Central memory CD4-positive, alpha-beta T cell (primary cell): Measurements from ENCODE around the gene VTI1A.

Experiments used
- DNase-seq: peaks from one replicate; pipeline ENCODE4 v3.0.0; 2022

Gene VTI1A

DNA sequence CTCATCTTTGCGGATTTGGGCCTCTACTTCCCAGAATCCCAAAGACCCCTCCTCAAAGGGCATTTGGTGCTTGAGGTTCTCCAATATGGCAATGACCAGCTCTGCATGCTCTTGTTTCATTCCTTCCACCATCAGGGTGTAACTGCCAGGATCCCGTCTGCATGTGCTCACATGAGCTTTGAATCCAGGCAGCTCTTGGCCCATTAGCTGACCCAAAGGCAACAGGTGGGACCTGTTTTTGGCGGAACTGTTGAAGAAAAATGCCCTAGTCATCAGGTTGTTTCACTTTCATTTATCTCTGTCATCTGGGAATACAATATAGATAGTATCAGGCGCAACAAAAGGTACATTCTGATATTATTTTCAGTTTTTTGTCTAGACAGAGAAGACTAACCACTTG lies 343.9 kb downstream of the VTI1A start:
- DNase-seq: no peak

DNA sequence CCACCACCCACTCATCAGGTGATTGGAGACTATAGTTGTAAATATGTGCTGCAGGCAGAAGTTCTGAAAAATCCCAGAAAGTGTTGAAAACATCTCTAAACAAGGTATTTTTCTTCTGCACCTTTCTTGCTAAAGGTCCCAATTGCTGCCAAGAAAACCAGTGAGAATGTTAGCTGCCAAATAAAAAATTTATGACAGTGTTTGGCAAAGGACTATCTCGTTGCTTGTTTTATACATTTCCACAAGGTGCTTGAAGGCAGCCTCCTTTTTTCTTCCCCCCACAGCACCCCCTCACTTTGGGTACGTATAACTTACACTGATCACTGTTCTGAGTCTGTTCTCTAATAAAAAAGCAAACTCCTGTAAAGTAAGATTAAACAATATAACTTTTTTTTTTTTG lies 344.4 kb downstream of the VTI1A start:
- no peak for DNase-seq

DNA sequence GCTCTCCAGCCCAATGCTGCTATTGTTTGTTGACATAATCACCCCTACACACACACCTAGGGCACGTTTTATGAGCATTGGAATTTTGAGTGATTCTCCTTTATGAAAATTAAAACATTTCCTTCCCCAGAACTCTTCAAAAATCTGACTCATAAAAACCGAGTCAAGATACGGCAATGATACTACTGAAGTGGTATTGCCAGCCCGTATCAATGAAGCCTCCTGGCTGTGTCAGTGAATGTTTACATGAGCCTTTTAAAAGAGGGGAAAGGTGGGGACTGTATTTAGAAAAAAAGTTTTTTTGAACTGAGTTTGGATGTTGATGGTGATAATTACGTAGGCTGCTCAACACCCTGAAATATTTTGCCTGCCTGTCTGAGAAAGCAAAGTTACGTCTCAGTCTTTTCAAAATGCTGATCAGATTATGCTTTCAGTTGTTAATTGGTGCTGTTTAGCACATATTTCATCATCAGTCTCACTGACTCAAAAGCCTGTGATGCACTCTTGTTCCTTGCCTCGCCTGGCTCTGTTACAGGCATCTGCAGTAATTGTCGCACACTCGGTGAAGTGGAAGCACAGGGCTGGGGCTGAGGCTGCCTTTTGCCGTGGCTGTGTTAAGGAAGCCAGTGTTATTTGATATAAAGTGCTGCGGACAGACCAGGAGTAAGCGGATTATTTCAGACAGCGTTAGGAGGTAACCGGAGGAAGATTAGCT lies 345.6 kb downstream of the VTI1A start:
- no peak for DNase-seq

DNA sequence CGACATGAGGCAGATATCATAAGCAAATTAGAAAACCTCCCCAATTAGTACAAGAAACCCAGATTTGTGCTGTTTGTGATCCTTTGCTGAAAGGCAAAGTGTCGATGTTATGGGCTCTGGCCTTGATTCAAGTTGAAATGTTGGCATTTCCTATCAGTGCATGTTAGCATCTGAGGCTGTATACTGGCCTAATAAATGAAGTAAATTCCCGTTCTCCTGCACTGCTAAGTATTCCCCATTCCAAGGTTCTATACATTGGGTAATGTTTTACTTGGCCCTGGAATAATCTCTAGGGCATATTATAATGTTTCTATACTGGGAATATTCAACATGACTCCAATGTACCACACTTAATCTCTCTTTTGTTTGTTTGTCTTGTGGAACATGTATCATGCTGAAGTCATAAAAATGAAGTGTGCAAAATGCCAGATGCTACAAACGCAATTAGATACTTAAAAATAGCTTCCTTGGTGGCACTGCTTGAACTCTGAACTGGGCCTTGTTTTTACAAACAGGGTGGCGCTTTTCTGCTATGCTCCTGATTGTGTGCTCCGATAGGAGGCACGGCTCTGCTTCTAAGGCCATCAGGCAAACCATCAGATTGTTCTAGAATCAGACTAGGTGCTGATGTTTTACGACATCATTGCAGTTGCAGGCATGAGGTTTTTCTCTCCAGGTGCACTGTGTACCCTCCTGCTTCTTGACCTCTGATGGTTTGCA lies 346.3 kb downstream of the VTI1A start:
- DNase-seq: no peak

DNA sequence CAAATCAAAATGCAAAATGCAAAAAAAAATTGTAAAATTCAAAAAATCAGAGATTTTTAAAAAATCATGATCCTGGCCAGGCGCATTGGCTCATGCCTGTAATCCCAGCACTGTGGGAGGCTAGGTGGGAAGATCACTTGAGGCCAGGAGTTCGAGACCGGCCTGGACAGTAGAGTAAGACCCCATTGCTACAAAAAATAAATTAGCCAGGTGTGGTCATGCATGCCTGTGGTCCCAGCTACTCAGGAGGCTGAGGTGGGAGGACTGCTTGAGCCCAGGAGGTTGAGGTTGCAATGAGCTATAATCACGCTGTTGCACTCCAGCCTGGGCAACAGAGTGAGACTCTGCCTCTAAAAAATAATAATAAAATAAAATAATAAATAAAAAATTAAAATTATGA lies 347.2 kb downstream of the VTI1A start:
- DNase-seq: no peak

DNA sequence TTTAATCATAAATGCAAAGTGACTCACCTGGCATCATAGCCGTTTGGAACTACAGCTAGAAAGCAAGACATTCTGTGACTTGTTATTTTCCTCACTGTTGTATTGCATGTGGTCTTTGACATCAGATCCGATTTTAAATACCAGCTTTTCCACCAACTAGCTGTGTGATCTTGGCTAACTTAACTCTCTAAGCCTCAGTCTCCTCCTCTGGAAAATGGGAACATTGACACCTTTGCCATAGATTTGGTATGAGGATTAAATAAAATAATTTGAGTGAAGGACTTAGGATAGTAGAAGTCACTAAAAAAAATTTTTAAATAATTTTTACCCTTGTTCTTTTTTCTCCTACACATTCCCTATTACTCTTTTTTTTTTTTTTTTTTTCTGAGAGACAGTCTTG lies 348.1 kb downstream of the VTI1A start:
- no peak for DNase-seq

DNA sequence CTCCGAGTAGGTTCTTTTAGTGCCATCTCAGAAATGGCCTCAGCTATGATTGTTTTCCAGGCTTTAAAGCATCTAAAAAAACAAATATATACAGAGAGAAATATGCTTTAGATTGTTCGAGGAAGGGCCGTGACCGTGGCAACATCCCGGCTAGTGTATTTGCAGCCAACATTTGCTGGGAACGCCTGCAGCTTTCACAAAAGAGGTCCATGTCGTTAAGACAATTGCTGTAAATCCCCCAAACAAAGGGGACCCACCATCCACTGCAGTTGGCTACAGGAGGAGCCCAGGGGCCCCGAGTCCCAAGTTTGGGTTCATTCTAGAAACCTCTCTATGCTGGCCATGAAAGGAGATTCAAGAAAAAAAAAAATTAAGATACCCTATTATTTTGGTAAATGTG lies 350.2 kb downstream of the VTI1A start:
- DNase-seq: no peak

DNA sequence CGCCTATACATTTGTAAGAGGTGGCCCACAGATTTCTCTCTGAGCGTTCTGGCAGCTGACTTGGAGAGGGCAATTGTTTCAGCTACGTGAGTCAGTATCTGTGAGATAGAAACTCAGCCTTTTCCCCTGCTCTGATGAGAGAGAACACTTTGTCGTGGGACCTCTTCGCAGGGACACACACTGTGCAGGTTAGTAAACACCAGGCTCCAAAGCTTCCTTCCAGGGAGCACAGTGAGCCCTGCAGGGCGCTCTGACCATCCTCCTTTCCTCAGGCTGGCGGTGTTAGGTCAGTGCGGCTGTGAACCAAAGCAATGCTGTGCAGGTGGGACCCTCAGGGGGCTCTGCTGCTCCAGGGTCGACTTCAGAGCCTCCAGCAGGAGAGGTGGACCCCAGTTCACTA lies 350.8 kb downstream of the VTI1A start:
- no peak for DNase-seq

DNA sequence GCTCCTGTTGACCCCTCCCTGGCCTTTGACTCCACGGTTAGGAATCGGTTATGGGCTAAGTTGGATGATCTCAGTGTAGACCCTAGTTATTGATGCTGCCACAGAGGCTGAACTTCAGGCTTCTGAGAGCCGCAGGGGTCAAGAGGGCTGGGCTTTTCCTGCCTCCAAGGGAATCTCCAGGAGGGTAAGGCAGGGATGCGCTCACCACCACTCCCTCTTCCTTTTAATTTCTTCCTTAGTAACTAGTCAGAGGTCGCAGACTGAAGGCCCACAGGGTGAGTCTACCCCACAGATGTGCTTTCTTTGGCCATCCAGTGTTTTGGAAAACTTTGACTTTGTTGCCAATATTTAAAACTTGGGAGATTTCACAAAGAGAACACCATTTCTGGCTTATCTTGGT lies 352.0 kb downstream of the VTI1A start:
- no peak for DNase-seq

DNA sequence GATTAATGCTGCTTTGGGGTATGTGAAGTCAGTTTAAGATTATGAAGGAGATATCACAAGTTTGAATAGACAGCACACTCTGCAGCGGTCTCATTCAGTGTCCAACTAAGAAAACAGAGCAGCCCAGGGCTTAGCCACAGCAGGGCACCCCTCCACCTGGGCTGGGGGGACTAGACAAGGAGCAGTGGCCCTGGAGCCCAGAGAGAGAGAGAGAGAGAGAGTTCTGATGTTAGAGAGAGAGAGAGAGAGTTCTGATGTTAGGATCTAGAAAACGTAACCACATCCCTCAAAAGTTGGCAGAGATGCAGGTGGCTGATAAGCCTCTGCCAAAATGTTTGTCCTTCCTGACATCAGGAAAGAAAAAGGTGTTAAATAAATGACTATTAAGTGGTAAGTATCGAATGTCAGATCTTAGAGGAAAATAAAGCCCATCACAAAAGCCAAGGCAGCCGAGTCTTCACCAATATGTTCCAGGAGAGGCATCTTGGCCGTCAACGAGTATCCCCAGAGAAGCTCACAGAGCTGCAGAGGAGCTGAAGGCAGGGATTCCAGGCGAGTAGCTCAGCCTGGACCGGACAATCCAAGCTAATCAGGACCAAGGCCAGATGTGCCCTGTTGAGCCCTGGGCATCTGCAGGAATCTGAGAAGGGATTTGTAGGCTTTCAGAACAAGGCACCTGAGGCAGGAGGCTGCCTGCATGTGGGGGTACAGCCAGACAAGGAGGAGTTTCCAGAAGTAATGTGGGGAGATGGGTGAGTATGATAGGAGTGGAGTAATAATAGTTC lies 352.9 kb downstream of the VTI1A start:
- DNase-seq: no peak

DNA sequence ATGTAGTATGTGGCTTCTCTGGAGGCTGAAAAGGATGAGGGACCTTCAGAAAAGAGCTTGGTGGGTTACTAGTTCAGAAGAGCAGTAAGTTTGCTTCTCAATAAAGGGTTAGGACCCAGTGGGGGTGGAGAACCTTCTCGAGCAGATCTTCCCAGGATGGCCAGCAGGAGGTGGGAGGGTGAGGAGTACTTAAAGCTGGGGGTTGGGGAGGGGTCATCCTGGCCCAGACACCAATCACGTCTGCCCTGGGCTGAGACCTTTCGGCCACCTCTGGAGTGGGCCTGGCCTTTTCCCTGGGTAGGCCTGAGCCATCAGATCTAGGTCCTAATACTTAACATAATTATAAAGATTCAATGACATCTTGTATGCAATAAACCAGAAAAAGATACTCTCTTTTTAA lies 354.0 kb downstream of the VTI1A start:
- DNase-seq: no peak

DNA sequence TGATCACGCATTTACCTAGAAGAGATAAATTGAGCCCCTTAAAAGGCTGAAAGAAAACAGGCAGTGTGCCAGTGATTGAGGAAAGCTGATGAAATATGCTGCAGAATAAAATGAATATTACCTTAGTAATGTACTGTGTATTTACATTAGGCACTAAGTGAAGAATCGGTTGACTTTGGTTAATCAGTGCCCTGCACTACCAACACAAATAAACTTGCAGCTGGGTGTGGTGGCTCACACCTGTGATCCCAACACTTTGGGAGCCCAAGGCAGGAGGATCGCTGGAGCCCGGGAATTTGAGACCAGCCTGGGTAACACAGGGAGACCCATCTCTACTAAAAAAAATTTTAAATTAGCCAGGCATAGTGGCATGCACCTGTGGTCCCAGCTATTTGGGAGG lies 354.7 kb downstream of the VTI1A start:
- no peak for DNase-seq

DNA sequence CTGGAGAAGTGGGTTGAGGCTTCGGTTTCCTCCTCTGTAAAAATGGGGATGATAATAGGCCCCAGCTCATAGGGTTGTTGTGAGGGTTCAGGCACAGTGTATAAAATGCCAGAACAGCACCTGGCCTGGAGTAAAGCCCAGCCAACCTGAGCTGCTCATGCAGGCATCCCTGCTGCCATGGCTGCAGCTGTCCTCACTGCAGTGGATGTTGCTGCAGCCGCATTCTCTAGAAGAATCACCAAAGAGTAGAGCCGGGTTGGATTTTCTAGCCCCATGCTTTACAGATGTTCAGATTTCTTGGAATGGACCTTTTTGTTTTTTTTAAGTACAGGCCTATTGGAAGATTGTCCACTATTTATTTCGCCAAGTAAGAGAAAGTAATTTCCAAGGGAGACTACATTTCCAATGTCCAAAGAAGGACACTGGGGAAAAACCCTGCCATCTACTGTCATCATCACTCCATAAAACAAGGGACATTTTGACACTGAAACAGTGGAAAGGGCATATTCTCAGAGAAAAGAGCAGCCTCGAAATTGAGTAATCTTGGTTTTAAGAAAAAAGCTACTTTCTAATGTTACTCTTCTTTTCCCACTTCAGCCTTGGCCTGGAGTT lies 355.5 kb downstream of the VTI1A start:
- no peak for DNase-seq

DNA sequence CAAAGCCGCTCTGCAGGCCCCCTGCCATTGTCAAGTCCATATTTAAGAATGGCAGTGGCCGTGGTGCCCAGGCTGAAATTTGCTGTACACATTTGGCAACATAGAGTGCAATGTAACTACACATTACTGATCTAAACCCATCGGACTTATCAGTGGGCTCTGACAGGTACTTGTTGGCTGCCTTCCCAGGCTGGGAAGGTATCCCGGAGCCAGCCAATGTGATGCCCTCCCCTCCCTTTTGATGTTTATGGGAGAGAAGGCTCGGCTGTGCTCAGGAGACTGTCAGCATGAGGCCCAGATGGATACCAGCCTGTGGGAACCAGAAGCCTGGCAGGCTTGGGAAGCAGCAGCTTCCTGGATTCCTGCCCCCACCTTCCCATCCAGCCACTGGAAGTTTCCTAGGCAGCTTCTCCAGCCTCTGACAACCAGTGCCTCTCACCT lies 357.0 kb downstream of the VTI1A start:
- no peak for DNase-seq

DNA sequence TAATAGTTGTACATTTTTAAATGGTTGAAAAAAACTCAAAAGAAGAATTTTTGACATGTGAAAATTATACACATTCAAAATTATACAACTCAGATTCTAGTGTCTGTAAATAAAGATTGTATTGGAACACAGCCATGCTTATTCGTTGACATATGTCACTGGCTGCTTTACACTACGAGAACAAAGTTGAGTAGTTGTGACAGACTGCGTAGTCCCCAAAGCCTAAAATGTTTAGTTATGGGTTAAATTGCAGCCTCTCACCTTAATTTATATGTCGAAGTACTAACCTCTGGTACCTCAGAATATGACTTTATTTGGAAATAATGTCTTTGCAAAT lies 358.2 kb downstream of the VTI1A start:
- DNase-seq: no peak

DNA sequence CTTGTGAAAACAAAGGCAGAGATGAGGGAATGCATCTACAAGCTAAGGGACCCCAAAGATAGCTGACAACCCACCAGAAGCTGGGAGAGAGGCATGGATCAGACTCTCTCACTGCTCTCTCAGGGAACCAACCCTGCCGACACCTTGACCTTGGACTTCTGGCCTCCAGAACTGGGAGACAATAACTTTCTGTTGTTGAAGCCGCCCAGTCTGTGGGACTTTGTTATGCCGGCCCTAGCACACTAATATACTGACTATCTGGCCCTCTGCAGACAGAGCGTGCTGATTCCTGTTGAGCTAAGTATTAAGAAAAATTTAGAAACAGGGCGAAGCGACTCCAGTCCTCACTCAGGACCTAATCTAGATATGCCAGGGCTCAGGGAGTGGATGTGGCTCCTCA lies 358.7 kb downstream of the VTI1A start:
- DNase-seq: no peak

DNA sequence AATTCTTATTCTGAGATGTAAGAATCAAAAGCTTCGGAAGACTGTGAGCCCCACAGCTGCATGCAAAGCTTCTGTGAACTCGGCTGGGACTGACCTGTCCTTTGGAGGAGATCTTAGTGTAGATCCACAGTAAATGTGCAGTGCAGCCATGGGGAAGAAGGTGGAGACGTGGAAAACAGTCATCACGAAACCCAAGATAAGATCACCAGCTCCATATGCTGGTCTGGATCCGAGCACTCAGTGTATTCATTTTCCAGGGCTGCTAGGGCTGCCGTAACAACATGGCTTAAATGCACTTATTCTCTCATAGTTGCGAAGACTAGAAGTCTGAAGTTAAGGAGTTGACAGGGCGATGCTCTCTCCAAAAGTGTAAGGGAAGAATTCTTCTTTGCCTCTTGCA lies 360.0 kb downstream of the VTI1A start:
- no peak for DNase-seq

DNA sequence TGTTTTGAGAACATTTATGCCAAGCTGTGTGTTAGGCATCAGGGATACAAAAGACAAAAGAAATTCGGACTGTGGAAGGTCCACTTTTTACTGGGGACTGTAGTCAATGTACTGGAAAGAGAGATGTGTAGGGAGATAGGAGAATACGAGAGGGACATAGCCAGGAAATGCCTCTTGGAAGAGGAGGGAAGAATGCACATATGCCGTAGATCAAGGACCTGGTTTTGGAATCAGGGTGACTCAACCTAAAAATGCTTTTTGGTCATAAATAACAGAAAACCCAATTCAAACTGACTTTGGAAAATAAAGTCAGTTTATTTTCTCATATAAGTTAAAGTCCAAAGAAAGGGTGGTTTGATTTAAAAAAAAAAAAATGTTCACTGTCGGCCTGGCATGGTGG lies 362.7 kb downstream of the VTI1A start:
- no peak for DNase-seq

DNA sequence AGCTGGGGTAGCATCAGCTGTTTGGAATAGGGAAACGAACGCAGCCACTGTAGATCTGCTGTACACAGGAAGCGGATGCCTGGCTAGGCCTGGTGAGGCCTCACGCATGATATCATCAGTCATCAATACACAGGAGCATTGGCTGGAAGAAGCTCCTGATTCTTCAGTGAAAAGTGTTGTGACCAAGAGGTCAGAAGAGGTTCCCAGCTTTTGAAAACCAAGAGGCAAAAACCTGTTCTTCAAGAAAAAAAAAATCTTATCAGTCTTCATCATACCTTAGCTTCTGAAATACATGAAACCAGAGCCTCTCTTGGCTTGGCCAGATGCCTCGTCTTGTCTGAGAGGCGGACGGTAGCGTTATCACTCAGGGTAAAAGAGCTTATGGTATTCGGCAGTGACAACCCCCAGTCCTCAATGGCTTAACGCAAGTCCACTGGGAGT lies 363.7 kb downstream of the VTI1A start:
- no peak for DNase-seq

DNA sequence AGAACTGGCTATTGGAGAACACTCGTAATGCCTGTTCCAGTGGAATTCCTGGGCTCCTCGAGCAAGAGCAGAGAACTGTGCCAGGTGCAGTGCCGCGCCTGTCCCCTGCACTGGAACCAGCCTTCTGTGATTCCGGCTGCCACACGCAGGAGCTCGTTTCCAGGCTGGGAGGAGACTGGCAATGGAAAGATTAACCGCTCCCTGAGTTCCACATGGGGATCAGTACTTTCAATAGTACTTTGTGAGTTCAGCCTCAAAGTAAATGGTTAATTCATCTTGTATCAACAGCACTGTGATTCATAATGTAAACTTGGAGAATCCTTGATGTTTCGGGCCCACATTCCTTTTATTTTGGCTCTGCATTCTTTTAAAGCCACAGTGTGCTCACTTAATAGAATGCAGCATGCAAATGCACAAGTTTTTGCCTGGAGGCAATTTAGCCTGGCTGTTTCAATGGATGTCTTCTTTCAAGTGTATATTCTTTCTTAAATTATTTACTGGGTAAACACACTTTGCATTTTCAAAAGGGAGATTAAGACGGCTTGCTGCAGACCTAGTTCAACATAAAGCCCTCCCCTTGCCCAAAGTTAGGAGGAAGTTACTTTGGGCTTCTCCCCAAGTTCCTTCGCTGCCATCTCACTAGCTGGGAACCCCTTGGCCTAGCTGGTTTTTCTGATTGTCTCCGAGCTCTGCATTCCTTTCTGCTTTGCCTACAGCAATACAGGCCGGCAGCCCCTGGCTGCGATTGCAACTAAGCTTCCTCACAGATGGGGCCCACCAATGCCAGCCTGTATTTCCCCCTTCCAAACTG lies 364.9 kb downstream of the VTI1A start:
- no peak for DNase-seq

DNA sequence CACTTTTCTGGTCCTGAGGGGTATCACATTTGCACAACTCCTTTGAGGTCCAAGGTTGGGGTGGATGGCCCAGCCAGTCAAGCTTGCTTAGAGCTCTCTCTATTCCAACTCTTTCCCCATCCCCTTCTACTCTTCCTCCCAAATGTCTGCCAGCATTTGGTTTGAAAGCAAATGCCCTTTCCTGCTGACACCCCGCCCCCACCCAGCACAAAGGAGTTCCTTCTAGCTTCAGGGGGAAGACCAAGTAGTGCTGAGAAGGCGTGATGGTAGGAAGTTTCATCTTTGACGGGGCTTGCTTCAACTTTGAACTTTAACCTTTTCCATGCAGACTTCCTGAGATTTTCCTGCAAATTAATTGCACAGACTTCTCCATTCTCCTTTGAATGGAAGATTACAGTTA lies 365.6 kb downstream of the VTI1A start:
- DNase-seq: no peak

DNA sequence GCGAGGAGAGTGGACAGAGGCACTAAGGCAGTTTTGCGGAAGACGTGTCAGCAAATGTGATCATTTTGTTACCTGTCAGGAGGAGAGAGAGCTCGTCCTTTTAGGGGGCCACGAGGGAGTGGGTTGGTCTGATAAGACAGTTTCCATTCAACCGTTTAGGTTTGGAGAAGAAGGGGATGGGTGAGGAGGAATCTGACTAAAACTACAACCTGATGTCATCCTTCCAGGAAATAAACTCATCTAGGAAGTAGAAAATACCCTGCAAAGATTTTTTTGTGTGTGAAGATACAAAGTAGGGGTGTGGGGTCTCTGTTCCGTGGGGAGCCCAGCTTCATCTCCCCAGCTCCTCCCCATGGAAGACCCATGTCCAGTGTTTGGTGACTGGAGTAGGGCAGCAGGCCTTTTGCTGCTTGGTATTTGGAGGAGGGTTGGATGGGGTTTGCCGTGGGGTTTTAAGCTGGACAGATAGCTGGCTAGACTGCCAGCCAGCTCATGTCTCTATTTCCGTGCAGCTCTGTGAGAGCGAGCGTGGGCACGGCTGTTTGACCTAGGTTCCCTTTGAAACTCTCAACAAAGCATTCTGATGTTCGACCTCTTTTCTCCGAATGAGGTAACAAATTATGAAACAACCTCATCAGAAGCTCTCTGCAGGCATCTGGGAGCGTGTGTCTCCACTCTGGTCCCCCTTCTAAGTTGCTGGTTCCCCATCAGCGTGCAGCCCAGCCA lies 367.0 kb downstream of the VTI1A start:
- no peak for DNase-seq
